DOHH2 (cell line): ENCODE results near the gene DOCK8.

ENCODE experiments used
- H3F3A ChIP-seq: fragments of 200-600 bp; sonication (generic), shearing (Covaris generic); 2 replicates; pipeline ENCODE4 v1.6.0; 2016; ENCODE audit warnings: antibody characterized with exemption, mild to moderate bottlenecking; ENCODE audit not compliant: control insufficient read depth, insufficient read depth
- H3K27ac ChIP-seq: fragments of 200-600 bp; sonication (generic); 2 replicates; pipeline ENCODE4 v1.5.1; 2014; ENCODE audit warnings: low read depth, mild to moderate bottlenecking, low read length, moderate library complexity
- H3K27me3 ChIP-seq: fragments of 200-600 bp; sonication (generic); 2 replicates; pipeline ENCODE4 v1.6.1; 2014; ENCODE audit warnings: mild to moderate bottlenecking, low read length, mixed read lengths; ENCODE audit not compliant: control insufficient read depth
- H3K36me3 ChIP-seq: fragments of 200-600 bp; sonication (generic); 2 replicates; pipeline ENCODE4 v1.6.1; 2014; ENCODE audit warnings: mild to moderate bottlenecking, low read length, moderate library complexity, mixed read lengths; ENCODE audit not compliant: control insufficient read depth
- H3K4me1 ChIP-seq: fragments of 200-600 bp; sonication (generic); 2 replicates; pipeline ENCODE4 v1.6.1; 2014; ENCODE audit warnings: mild to moderate bottlenecking, low read length, mixed read lengths; ENCODE audit not compliant: control insufficient read depth
- H3K4me2 ChIP-seq: fragments of 200-600 bp; sonication (generic); 2 replicates; pipeline ENCODE4 v1.6.0; 2014; ENCODE audit warnings: mild to moderate bottlenecking, low read length, moderate library complexity
- H3K4me3 ChIP-seq: fragments of 200-600 bp; sonication (generic); 2 replicates; pipeline ENCODE4 v1.5.1; 2014; ENCODE audit warnings: mild to moderate bottlenecking, low read length, mixed read lengths
- H3K79me2 ChIP-seq: fragments of 200-600 bp; sonication (generic); 2 replicates; pipeline ENCODE4 v1.6.1; 2014; ENCODE audit warnings: mild to moderate bottlenecking, low read length, mixed read lengths; ENCODE audit not compliant: control insufficient read depth
- H3K9me2 ChIP-seq: fragments of 200-600 bp; sonication (generic); replicated peaks from 2 replicates; pipeline ENCODE4 v1.6.1; 2014; ENCODE audit warnings: mild to moderate bottlenecking, low read length, mixed read lengths; ENCODE audit not compliant: control insufficient read depth
- H3K9me3 ChIP-seq: fragments of 200-600 bp; sonication (generic); 2 replicates; pipeline ENCODE4 v1.6.1; 2014; ENCODE audit warnings: antibody characterized with exemption, low read length, mixed read lengths; ENCODE audit not compliant: control insufficient read depth, insufficient read depth
- H4K20me1 ChIP-seq: fragments of 200-600 bp; sonication (generic); 2 replicates; pipeline ENCODE4 v1.6.0; 2014; ENCODE audit warnings: low read depth, mild to moderate bottlenecking, antibody characterized with exemption, low read length, moderate library complexity; ENCODE audit not compliant: control insufficient read depth, insufficient read depth
- CTCF ChIP-seq: fragments of 200-600 bp; sonication (generic); IDR thresholded peaks from one replicate; pipeline ENCODE4 v1.5.1; 2014; ENCODE audit warnings: antibody characterized with exemption, mild to moderate bottlenecking, low read depth, low read length; ENCODE audit not compliant: poor library complexity, severe bottlenecking
- EZH2phosphoT487 ChIP-seq: fragments of 200-600 bp; sonication (generic); IDR thresholded peaks from 2 replicates; pipeline ENCODE4 v1.6.1; 2017; ENCODE audit warnings: borderline replicate concordance, mild to moderate bottlenecking, antibody characterized with exemption, low read length, moderate library complexity, mixed read lengths

DOCK8 gene

GRCh38 chr9:265209-265870 lies 50.7 kb downstream of the DOCK8 start:
- no peak overlapping the region for H3K4me2 ChIP-seq
- no peaks in the 10 kb centered on the region for H3K27me3 ChIP-seq
- H3K9me3 ChIP-seq, result no peaks in the 10 kb centered on the region
- no peak overlapping the region for H3K27ac ChIP-seq
- no peaks in the 10 kb centered on the region for H3K9me2 ChIP-seq
- no peaks in the 10 kb centered on the region for H4K20me1 ChIP-seq
- TF ChIP-seq CTCF (no peak), EZH2phosphoT487 (no peak)
- H3K79me2 ChIP-seq, result no peaks in the 10 kb centered on the region
- H3K4me1 ChIP-seq, result no peaks in the 10 kb centered on the region
- no peaks in the 10 kb centered on the region for H3K36me3 ChIP-seq
- H3K4me3 ChIP-seq, result no peak overlapping the region
- no peaks in the 10 kb centered on the region for H3F3A ChIP-seq

- Histone ChIP-seq H3K79me2 (no peaks in the 10 kb centered on the region), H3K4me2 (no peak overlapping the region), H3K4me1 (no peaks in the 10 kb centered on the region), H3K36me3 (no peaks in the 10 kb centered on the region), H3K27ac (no peak overlapping the region), H3K27me3 (no peaks in the 10 kb centered on the region), H3F3A (no peaks in the 10 kb centered on the region), H3K4me3 (no peak overlapping the region), H3K9me3 (no peaks in the 10 kb centered on the region), H4K20me1 (no peaks in the 10 kb centered on the region), H3K9me2 (no peaks in the 10 kb centered on the region)
- no peak for TF ChIP-seq EZH2phosphoT487
- no peak for TF ChIP-seq CTCF
Measured at GRCh38 chr9:266228-266627, 51.6 kb downstream of the DOCK8 start.

DNA sequence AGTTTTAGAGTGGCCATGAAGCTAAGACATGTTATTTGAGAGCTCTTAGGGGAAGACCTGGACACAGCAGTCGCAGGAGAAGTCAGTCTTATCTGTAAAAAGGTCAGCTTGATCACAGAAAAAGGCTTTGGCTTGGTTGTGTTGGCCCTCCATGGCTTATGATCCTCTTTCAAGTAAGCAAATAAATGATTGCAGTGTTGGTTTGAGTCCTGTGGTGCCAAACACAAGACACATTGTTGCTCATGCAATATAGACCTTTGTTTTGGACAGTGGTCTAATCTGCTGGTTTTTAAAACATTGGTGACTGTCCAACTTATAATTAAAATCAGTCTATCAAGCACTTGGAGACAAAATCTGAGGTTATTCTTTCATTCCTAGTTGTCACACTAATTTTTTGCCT lies 54.0 kb downstream of the DOCK8 start:
- no peaks in the 10 kb centered on the region for H3K36me3 ChIP-seq
- peaks cover 7% of the 10 kb centered on the region for H3K4me1 ChIP-seq
- H3K79me2 ChIP-seq, result peaks cover 4% of the 10 kb centered on the region
- H3K9me2 ChIP-seq, result no peaks in the 10 kb centered on the region
- no peaks in the 10 kb centered on the region for H3K9me3 ChIP-seq
- no peak overlapping the region for H3K4me3 ChIP-seq
- no peak overlapping the region for H3K27ac ChIP-seq
- H3F3A ChIP-seq, result peaks cover 6% of the 10 kb centered on the region; the same call in 1 of the 2 replicates
- H3K27me3 ChIP-seq, result no peaks in the 10 kb centered on the region
- H3K4me2 ChIP-seq, result no peak overlapping the region
- TF ChIP-seq CTCF, result no peak
- no peak for TF ChIP-seq EZH2phosphoT487
- no peaks in the 10 kb centered on the region for H4K20me1 ChIP-seq
